NT2/D1 (cell line): ENCODE measurements around the gene NAA25.
"Not testable (repeated sequence)": the region's sequence is repeated elsewhere in the genome, so short reads cannot be mapped to it uniquely, and the experiment has no call there.

Experiments
- DNase-seq: peaks from one replicate; pipeline ENCODE4 v3.0.0-alpha.2; 2011; ENCODE audit warnings: low read depth, low spot score
- H3K27me3 ChIP-seq: 2 replicates; pipeline ENCODE4 v1.6.0; 2011; ENCODE audit warnings: mild to moderate bottlenecking; ENCODE audit not compliant: insufficient read length, insufficient read depth
- H3K36me3 ChIP-seq: 2 replicates; pipeline ENCODE4 v1.6.1; 2011; ENCODE audit warnings: mild to moderate bottlenecking, low read length, mixed read lengths; ENCODE audit not compliant: insufficient read depth, insufficient read length
- H3K4me1 ChIP-seq: 2 replicates; pipeline ENCODE4 v1.5.1; 2011; ENCODE audit not compliant: insufficient read depth, insufficient read length
- H3K4me3 ChIP-seq: 2 replicates; pipeline ENCODE4 v1.5.1; 2011; ENCODE audit warnings: low read depth; ENCODE audit not compliant: insufficient read length
- H3K9ac ChIP-seq: 2 replicates; pipeline ENCODE4 v1.6.0; 2011; ENCODE audit warnings: low read depth; ENCODE audit not compliant: insufficient read length
- H3K9me3 ChIP-seq: 2 replicates; pipeline ENCODE4 v1.5.1; 2011; ENCODE audit warnings: mild to moderate bottlenecking, low read length; ENCODE audit not compliant: insufficient read depth
- SUZ12 ChIP-seq: IDR thresholded peaks from 2 replicates; pipeline ENCODE4 v1.6.1; 2011; ENCODE audit not compliant: insufficient read length, insufficient read depth; ENCODE audit errors: extremely low read depth
- YY1 ChIP-seq: IDR thresholded peaks from 2 replicates; pipeline ENCODE4 v1.6.1; 2011; ENCODE audit not compliant: insufficient read length, insufficient read depth
- ZNF274 ChIP-seq: IDR thresholded peaks from 2 replicates; pipeline ENCODE4 v1.6.1; 2011; ENCODE audit warnings: mild to moderate bottlenecking, low read depth, low read length

Gene NAA25

GRCh38 chr12:112000820-112001219 is 107.8 kb downstream of the NAA25 start:
- Histone ChIP-seq H3K9me3 (no peaks in the 10 kb centered on the region), H3K36me3 (peaks cover 15% of the 10 kb centered on the region), H3K27me3 (no peaks in the 10 kb centered on the region), H3K4me1 (no peaks in the 10 kb centered on the region), H3K4me3 (no peak overlapping the region), H3K9ac (no peak overlapping the region)
- TF ChIP-seq SUZ12 (no peak), YY1 (no peak), ZNF274 (no peak)
- DNase-seq, result no peak

GRCh38 chr12:111999129-111999528 is 109.5 kb downstream of the NAA25 start:
- not testable (repeated sequence) for H3K4me1 ChIP-seq, H3K36me3 ChIP-seq, DNase-seq, H3K27me3 ChIP-seq, H3K9ac ChIP-seq, H3K4me3 ChIP-seq, H3K9me3 ChIP-seq

GRCh38 chr12:111998015-111998414 is 110.6 kb downstream of the NAA25 start:
- TF ChIP-seq SUZ12 (no peak), ZNF274 (no peak), YY1 (no peak)
- Histone ChIP-seq H3K9ac (no peak overlapping the region), H3K4me1 (no peaks in the 10 kb centered on the region), H3K27me3 (no peaks in the 10 kb centered on the region), H3K4me3 (no peak overlapping the region), H3K9me3 (no peaks in the 10 kb centered on the region), H3K36me3 (peaks cover 3% of the 10 kb centered on the region)
- no peak for DNase-seq

- TF ChIP-seq ZNF274, result no peak
- no peak for TF ChIP-seq YY1
- no peak for TF ChIP-seq SUZ12
- H3K36me3 ChIP-seq, result peaks cover 3% of the 10 kb centered on the region
- no peak overlapping the region for H3K9ac ChIP-seq
- H3K4me1 ChIP-seq, result no peaks in the 10 kb centered on the region
- H3K27me3 ChIP-seq, result no peaks in the 10 kb centered on the region
- no peak for DNase-seq
- no peaks in the 10 kb centered on the region for H3K9me3 ChIP-seq
- H3K4me3 ChIP-seq, result no peak overlapping the region
Observed at GRCh38 chr12:111997300-111997699, 111.3 kb downstream of the NAA25 start.

GRCh38 chr12:111995782-111996480 is 112.7 kb downstream of the NAA25 start:
- Histone ChIP-seq H3K4me3 (no peak overlapping the region), H3K27me3 (no peaks in the 10 kb centered on the region), H3K4me1 (no peaks in the 10 kb centered on the region), H3K9me3 (no peaks in the 10 kb centered on the region), H3K9ac (no peak overlapping the region), H3K36me3 (peaks cover 3% of the 10 kb centered on the region)
- DNase-seq, result no peak
- TF ChIP-seq ZNF274 (no peak), SUZ12 (no peak), YY1 (no peak)

GRCh38 chr12:111994211-111995111 is 114.1 kb downstream of the NAA25 start:
- not testable (repeated sequence) for H3K9ac ChIP-seq, H3K4me1 ChIP-seq, H3K9me3 ChIP-seq, H3K36me3 ChIP-seq, H3K27me3 ChIP-seq, DNase-seq, H3K4me3 ChIP-seq

GRCh38 chr12:111993292-111994150 is 115.1 kb downstream of the NAA25 start:
- Histone ChIP-seq H3K4me1 (no peaks in the 10 kb centered on the region), H3K36me3 (no peaks in the 10 kb centered on the region), H3K4me3 (no peak overlapping the region), H3K27me3 (no peaks in the 10 kb centered on the region), H3K9me3 (no peaks in the 10 kb centered on the region), H3K9ac (no peak overlapping the region)
- no peak for TF ChIP-seq YY1
- no peak for TF ChIP-seq ZNF274
- TF ChIP-seq SUZ12, result no peak
- DNase-seq, result no peak
